Kidney epithelial cell (primary cell): ENCODE measurements around the gene ALDH8A1. TPM values are rescaled to one million over a fixed set of nuclear protein-coding genes. Genes with fewer than 3 reads are reported as not detected.

Experiments
- DNase-seq: peaks from one replicate; pipeline ENCODE4 v3.0.0-alpha.2; 2010; ENCODE audit warnings: low read depth
- H3K27me3 ChIP-seq: 2 replicates; pipeline ENCODE4 v1.6.0; 2011; ENCODE audit warnings: low read length; ENCODE audit not compliant: control insufficient read depth, insufficient read depth
- H3K36me3 ChIP-seq: 2 replicates; pipeline ENCODE4 v1.5.1; 2011; ENCODE audit warnings: low read length; ENCODE audit not compliant: control insufficient read depth, insufficient read depth
- H3K4me3 ChIP-seq: 2 replicates; pipeline ENCODE4 v1.5.1; 2011; ENCODE audit warnings: low read depth, mild to moderate bottlenecking, control low read depth, low read length
- total RNA-seq: library from RNA; depleted of rRNA; stranded (reverse); fragments of >200 nt; gene quantifications from 2 replicates; pipeline ENCODE4 v1.2.3, GENCODE V29; 2015
- TF ChIP-seq, protein P1 (sequence below): IDR thresholded peaks from 2 replicates; pipeline ENCODE4 v1.5.1; 2011; ENCODE audit warnings: mild to moderate bottlenecking, moderate library complexity, low read length, control low read depth, inconsistent platforms; ENCODE audit not compliant: insufficient read depth, poor library complexity, severe bottlenecking

ALDH8A1 gene
- total RNA-seq, 1 donor from 2014 or later, result 0.46 TPM

DNA sequence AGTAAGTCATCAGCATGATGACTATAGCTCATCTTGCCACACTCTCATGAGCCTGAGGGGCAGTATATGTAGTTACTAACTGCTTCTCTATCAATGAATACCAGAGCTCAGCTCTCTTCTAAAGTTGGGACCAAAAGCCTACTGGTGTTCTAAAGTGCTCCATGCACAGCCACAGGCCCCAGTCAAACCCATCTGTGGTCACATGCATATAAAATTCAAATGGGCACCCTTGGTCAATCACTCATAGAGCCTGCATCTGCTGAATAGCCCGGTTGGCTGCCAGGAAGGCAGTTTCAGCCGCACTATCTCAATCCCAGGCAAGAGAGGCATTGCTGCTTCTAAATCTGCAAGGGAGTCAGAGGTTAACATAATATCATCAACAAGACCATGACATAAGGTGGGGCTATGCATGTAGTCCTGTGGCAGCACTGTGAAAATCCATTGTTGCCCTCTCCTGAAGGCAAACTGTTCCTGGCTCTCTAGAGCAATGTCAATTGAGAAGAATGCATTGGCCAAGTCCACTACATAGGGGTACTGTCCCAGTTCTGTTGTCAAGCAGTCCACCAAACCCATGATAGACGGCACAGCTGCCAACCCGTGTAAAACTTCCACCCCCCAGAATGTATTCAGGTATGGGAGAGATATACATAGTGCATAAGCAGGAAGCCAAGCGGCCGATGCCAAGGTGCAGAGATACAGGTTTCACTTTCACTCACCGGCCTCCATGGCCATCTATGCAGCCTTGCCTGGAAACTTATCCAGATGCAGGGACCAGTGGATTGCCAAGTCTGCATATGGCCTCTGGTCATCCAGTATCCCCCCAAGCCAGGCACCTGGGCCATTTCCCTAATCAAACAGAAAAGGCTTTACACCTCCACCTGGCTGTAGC, 76.2 kb downstream of the ALDH8A1 start:
- Histone ChIP-seq H3K36me3 (no peaks in the 10 kb centered on the region), H3K27me3 (no peaks in the 10 kb centered on the region), H3K4me3 (no peak overlapping the region)
- TF ChIP-seq, protein P1, sequence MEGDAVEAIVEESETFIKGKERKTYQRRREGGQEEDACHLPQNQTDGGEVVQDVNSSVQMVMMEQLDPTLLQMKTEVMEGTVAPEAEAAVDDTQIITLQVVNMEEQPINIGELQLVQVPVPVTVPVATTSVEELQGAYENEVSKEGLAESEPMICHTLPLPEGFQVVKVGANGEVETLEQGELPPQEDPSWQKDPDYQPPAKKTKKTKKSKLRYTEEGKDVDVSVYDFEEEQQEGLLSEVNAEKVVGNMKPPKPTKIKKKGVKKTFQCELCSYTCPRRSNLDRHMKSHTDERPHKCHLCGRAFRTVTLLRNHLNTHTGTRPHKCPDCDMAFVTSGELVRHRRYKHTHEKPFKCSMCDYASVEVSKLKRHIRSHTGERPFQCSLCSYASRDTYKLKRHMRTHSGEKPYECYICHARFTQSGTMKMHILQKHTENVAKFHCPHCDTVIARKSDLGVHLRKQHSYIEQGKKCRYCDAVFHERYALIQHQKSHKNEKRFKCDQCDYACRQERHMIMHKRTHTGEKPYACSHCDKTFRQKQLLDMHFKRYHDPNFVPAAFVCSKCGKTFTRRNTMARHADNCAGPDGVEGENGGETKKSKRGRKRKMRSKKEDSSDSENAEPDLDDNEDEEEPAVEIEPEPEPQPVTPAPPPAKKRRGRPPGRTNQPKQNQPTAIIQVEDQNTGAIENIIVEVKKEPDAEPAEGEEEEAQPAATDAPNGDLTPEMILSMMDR, result no peak
- no peak for DNase-seq

- Histone ChIP-seq H3K27me3 (no peaks in the 10 kb centered on the region), H3K36me3 (no peaks in the 10 kb centered on the region), H3K4me3 (no peak overlapping the region)
- no peak for DNase-seq
- TF ChIP-seq, protein P1, result no peak
Observed at GRCh38 chr6:134870677-134871498, 79.0 kb downstream of the ALDH8A1 start.

GRCh38 chr6:134868812-134869211, 81.1 kb downstream of the ALDH8A1 start:
- Histone ChIP-seq H3K36me3 (no peaks in the 10 kb centered on the region), H3K4me3 (no peak overlapping the region), H3K27me3 (no peaks in the 10 kb centered on the region)
- TF ChIP-seq, protein P1, result no peak
- DNase-seq, result no peak

Other genes starting within 250 kb of the ALDH8A1 start
- 64.4 and 97.5 TPM in 2 replicates for gene HBS1L, start 104.7 kb upstream of the ALDH8A1 start, total RNA-seq
- 0.62 and 1.7 TPM in 2 replicates for gene MYB, start 231.2 kb upstream of the ALDH8A1 start, total RNA-seq